Measurements from ENCODE around the gene RPL15. TPM values are rescaled to one million over a fixed set of nuclear protein-coding genes. Genes with fewer than 3 reads are reported as not detected.
A peak's percentile ranks its signal among the peaks of the same experiment; 100 is the strongest.

The RPL15 gene
- total and polyA plus RNA-seq, 4 donors: 1,285 to 3,372 (median 2,309) TPM

DNA sequence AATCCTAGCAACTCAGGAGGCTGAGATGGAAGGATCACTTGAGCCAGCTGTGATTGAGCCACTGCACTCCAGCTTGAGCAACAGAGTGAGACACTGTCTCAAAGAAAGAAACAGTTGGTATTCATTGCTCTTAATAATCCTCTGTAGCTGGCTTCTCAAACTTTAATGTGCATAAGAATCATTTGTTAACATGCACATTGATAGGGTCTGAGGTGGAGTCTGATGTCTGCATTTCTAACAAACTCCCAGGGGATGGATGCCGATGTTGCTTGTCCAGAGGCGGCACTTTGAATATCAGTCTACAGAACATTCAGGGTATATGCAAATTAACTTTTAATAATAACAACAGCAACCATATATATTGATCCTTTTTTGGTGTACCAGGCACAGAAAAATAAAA lies 40.0 kb upstream of the RPL15 start:
- H3K36me3 ChIP-seq (ENCODE audit: control insufficient read depth in 4 of 4, insufficient read depth in 4 of 4, low read length in 4 of 4): peaks cover 0 to 2% (median under 1%) of the 10 kb centered on the region in 4 donors
- WGBS, 2 donors: 87 to 89% methylated on average over 2 of the region's 2 CpGs
- no peaks in the 10 kb centered on the region for H3K27me3 ChIP-seq (ENCODE audit: control insufficient read depth in 3 of 3, insufficient read depth in 3 of 3, low read length in 2 of 3)
- H3K4me1 ChIP-seq (ENCODE audit: control insufficient read depth in 5 of 5, insufficient read depth in 5 of 5, low read length in 5 of 5): peaks cover 3 to 30% (median 12%) of the 10 kb centered on the region in 5 donors
- TF ChIP-seq, protein P1, sequence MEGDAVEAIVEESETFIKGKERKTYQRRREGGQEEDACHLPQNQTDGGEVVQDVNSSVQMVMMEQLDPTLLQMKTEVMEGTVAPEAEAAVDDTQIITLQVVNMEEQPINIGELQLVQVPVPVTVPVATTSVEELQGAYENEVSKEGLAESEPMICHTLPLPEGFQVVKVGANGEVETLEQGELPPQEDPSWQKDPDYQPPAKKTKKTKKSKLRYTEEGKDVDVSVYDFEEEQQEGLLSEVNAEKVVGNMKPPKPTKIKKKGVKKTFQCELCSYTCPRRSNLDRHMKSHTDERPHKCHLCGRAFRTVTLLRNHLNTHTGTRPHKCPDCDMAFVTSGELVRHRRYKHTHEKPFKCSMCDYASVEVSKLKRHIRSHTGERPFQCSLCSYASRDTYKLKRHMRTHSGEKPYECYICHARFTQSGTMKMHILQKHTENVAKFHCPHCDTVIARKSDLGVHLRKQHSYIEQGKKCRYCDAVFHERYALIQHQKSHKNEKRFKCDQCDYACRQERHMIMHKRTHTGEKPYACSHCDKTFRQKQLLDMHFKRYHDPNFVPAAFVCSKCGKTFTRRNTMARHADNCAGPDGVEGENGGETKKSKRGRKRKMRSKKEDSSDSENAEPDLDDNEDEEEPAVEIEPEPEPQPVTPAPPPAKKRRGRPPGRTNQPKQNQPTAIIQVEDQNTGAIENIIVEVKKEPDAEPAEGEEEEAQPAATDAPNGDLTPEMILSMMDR (IDR thresholded peaks at IDR 0.05; ENCODE audit: control extremely low read depth, extremely low read depth): no peak
- no peak overlapping the region for H3K4me3 ChIP-seq
- H3K9ac ChIP-seq (ENCODE audit: insufficient read depth in 1 of 2, low read length in 2 of 2): no peak overlapping the region
- no peak overlapping the region for H3K27ac ChIP-seq (ENCODE audit: low read depth in 1 of 2, low read length in 1 of 2)
- DNase-seq (no peak), ATAC-seq (ENCODE audit: insufficient read depth, low FRiP score) (no peak)
- no peaks in the 10 kb centered on the region for H3K9me3 ChIP-seq (ENCODE audit: control insufficient read depth in 4 of 4, insufficient read depth in 3 of 4, low read length in 3 of 4)

DNA sequence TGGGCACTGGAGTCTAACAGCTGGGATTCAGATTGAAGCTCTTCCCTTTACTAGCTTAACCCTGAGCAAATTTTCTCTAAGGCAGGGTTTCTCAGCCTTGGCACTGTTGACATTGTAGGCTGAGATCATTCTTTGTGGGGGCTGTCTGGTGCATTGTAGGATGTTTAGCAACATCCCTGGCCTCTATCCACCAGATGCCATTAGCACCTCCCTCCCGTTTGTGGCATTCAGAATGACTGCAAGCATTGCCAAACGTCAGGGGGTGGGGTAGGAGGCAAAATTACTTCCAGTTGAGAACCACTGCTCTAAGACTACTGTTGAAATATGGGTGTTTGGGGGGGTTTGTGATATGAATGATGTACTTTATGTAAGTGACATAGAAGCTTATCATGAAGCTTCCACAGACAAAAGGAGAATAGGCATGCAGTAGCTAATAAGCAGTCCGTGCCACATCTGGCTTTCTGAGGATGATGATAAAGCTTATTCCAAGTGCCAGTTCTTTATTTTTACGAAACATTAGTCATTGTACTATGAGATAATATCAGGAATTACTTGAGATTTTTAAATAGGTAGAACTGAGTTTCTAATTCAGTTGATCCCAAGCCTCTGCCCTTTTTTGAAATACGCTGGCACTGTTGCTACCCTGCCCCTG lies 39.5 kb upstream of the RPL15 start:
- no peak overlapping the region for H3K4me3 ChIP-seq
- peaks cover 0 to 6% (median 2%) of the 10 kb centered on the region in 4 donors for H3K36me3 ChIP-seq (ENCODE audit: control insufficient read depth in 4 of 4, insufficient read depth in 4 of 4, low read length in 4 of 4)
- H3K9ac ChIP-seq (ENCODE audit: insufficient read depth in 1 of 2, low read length in 2 of 2): no peak overlapping the region
- TF ChIP-seq, protein P1 (IDR thresholded peaks at IDR 0.05; ENCODE audit: control extremely low read depth, extremely low read depth): no peak
- ATAC-seq (ENCODE audit: insufficient read depth, low FRiP score): no peak
- 39% methylated on average over 5 of the region's 5 CpGs for WGBS, 2 donors
- no peaks in the 10 kb centered on the region for H3K9me3 ChIP-seq (ENCODE audit: control insufficient read depth in 4 of 4, insufficient read depth in 3 of 4, low read length in 3 of 4)
- H3K27ac ChIP-seq (ENCODE audit: low read depth in 1 of 2, low read length in 1 of 2): no peak overlapping the region
- H3K4me1 ChIP-seq (ENCODE audit: control insufficient read depth in 5 of 5, insufficient read depth in 5 of 5, low read length in 5 of 5): peaks cover 3 to 30% (median 12%) of the 10 kb centered on the region in 5 donors
- no peaks in the 10 kb centered on the region for H3K27me3 ChIP-seq (ENCODE audit: control insufficient read depth in 3 of 3, insufficient read depth in 3 of 3, low read length in 2 of 3)
- DNase-seq: peak; percentile 48 to 64 (median 55)

DNA sequence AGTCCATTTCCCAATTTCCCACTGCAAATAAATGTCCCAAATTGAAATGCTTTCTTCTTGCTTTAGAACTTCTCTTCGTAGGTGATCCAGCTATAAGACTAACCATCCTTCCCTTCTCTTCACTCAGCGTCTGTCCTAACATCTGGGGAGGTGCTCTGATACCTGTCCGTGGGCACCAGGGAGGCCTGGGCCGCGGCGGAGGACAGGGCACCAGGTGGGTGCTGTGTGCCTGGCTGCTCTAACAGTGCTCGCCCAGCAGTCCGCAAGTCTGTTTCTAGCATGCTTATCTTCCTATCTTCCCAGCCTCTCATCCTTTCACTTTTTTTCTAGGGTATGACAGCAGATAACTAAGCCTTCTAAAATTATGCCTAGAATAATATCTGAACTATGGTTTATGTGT lies 37.4 kb upstream of the RPL15 start:
- Histone ChIP-seq H3K4me1 (ENCODE audit: control insufficient read depth in 5 of 5, insufficient read depth in 5 of 5, low read length in 5 of 5) (peaks cover 3 to 26% (median 11%) of the 10 kb centered on the region in 5 donors), H3K27me3 (ENCODE audit: control insufficient read depth in 3 of 3, insufficient read depth in 3 of 3, low read length in 2 of 3) (no peaks in the 10 kb centered on the region), H3K9me3 (ENCODE audit: control insufficient read depth in 4 of 4, insufficient read depth in 3 of 4, low read length in 3 of 4) (no peaks in the 10 kb centered on the region), H3K9ac (ENCODE audit: insufficient read depth in 1 of 2, low read length in 2 of 2) (no peak overlapping the region), H3K27ac (ENCODE audit: low read depth in 1 of 2, low read length in 1 of 2) (no peak overlapping the region), H3K4me3 (no peak overlapping the region), H3K36me3 (ENCODE audit: control insufficient read depth in 4 of 4, insufficient read depth in 4 of 4, low read length in 4 of 4) (peaks cover 0 to 8% (median 2%) of the 10 kb centered on the region in 4 donors)
- DNase-seq: no peak
- no peak for ATAC-seq (ENCODE audit: insufficient read depth, low FRiP score)
- TF ChIP-seq, protein P1 (IDR thresholded peaks at IDR 0.05; ENCODE audit: control extremely low read depth, extremely low read depth): no peak
- 82 to 94% methylated on average over 8 of the region's 8 CpGs for WGBS, 2 donors

Data from lung (tissue), 12 donors.